DND-41 (cell line): ENCODE results near the gene CACUL1.

ENCODE experiments used
- EZH2 ChIP-seq: IDR thresholded peaks from 3 replicates; pipeline ENCODE4 v1.6.1; 2012; ENCODE audit warnings: borderline replicate concordance, low read depth, mild to moderate bottlenecking, moderate library complexity, low read length, inconsistent platforms; ENCODE audit not compliant: severe bottlenecking
- TF ChIP-seq, protein P1 (sequence below): IDR thresholded peaks from 2 replicates; pipeline ENCODE4 v1.5.1; 2012; ENCODE audit warnings: borderline replicate concordance, low read length, moderate library complexity, mild to moderate bottlenecking; ENCODE audit not compliant: poor library complexity, severe bottlenecking; ENCODE audit errors: extremely low read depth

DNA sequence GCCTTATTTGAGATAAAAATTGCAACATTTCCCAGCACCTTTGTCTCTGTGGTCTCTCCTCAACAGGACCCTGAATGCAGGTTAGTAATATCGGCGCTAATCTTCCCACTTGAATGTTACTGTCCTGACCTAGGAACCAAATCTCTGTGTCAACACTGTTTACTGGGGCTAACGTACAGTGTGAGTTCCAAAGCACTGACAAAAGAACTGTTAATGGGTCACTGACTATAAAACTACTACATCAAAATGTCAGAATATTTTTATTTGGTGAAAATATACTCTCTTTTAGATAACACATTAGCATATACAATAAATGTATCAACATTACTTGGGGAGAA, 33.3 kb downstream of the CACUL1 start:
- TF ChIP-seq, protein P1, sequence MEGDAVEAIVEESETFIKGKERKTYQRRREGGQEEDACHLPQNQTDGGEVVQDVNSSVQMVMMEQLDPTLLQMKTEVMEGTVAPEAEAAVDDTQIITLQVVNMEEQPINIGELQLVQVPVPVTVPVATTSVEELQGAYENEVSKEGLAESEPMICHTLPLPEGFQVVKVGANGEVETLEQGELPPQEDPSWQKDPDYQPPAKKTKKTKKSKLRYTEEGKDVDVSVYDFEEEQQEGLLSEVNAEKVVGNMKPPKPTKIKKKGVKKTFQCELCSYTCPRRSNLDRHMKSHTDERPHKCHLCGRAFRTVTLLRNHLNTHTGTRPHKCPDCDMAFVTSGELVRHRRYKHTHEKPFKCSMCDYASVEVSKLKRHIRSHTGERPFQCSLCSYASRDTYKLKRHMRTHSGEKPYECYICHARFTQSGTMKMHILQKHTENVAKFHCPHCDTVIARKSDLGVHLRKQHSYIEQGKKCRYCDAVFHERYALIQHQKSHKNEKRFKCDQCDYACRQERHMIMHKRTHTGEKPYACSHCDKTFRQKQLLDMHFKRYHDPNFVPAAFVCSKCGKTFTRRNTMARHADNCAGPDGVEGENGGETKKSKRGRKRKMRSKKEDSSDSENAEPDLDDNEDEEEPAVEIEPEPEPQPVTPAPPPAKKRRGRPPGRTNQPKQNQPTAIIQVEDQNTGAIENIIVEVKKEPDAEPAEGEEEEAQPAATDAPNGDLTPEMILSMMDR: no peak
- no peak for TF ChIP-seq EZH2
